Tibial artery (tissue), 4 donors: ENCODE data around the gene VPS51.

Experiments
- DNase-seq, 2 donors: peaks; one replicate each; pipeline ENCODE4 v3.0.0-alpha.2; 2019
- H3K27ac ChIP-seq, 2 donors: fragments of 200-600 bp; sonication (generic) in 1 of 2; 1 replicate in 1 of 2; 2 replicates in 1 of 2; pipeline ENCODE4 v1.5.1; 2018 to 2019; ENCODE audit warnings: mild to moderate bottlenecking in 1 of 2
- H3K27me3 ChIP-seq, 2 donors: fragments of 200-600 bp; sonication (generic) in 1 of 2; one replicate each; pipeline versions ENCODE4 v1.5.1 to v1.6.0; 2016 to 2019
- H3K36me3 ChIP-seq, 3 donors: fragments of 200-600 bp; sonication (generic) in 2 of 3; one replicate each; pipeline ENCODE4 v1.5.1; 2016 to 2019; ENCODE audit warnings: mild to moderate bottlenecking in 2 of 3
- H3K4me1 ChIP-seq, 4 donors: fragments of 200-600 bp; sonication (generic) in 2 of 4; 1 replicate in 3 of 4; 2 replicates in 1 of 4; pipeline ENCODE4 v1.5.1; 2016 to 2019
- H3K4me3 ChIP-seq, 2 donors: fragments of 200-600 bp; sonication (generic) in 1 of 2; 1 replicate in 1 of 2; 2 replicates in 1 of 2; pipeline ENCODE4 v1.5.1; 2018 to 2019; ENCODE audit warnings: mild to moderate bottlenecking in 2 of 2
- H3K9me3 ChIP-seq, 3 donors: fragments of 200-600 bp; sonication (generic) in 1 of 3; one replicate each; pipeline ENCODE4 v1.5.1; 2016 to 2019
- intact Hi-C: fragments of 100-400 bp; cut with DNase I; formaldehyde crosslinking; loops from one replicate; pipeline ENCODE4 v1.15.0; 2023; ENCODE audit warnings: low total_unique reads
- TF ChIP-seq, protein P1 (sequence below), 2 experiments: fragments of 200-600 bp in 1 of 2; fragments of 450-650 bp in 1 of 2; IDR thresholded peaks; one replicate each; pipeline ENCODE4 v1.5.1; 2017 to 2019; ENCODE audit warnings: antibody characterized with exemption in 2 of 2, mild to moderate bottlenecking in 1 of 2, moderate library complexity in 1 of 2

VPS51 gene

DNA sequence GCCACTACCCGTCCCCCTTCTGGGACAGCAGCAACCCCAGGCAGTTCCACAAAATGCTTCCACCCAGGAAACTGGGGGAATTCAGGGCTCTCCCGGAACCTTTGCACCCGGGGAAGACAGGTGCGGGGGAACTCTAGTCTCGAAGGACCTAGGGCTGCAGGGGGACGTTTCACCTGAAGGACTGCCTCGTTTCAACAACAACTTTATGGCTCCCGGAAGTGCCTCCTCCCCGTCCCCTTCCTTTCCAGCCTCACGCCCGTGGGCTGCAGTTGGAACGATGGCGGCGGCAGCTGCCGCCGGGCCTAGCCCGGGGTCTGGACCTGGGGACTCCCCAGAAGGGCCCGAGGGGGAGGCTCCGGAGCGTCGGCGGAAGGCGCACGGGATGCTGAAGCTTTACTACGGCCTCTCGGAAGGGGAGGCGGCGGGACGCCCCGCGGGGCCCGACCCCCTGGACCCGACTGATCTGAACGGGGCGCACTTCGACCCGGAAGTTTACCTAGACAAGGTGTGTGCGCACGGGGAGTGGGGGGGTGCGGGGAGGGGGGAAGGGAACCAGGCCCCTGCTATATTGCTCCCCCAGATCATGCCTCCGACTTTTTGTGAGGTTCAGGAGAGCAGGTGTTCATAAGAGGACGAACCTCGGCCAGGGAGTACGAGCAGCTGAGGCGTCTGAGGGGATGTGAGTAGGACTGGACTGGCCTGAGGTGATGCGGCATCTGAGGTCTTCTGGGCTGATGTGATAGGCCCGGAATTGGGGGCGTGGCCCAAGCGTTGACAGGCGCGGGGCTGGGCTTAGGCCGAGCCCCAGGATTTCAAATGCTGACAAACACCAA, at the start of gene VPS51:
Gene VPS51, plus strand, starts transcription at position 241 of the 833 bp plus-strand sequence. Its CDS starts 37 bp downstream, at position 278.
- intact Hi-C loops: no loop called here
- Histone ChIP-seq H3K27me3 (no peaks in the 10 kb centered on the region), H3K9me3 (no peaks in the 10 kb centered on the region), H3K36me3 (peaks cover 0 to 13% (median 5%) of the 10 kb centered on the region in 3 donors), H3K27ac (peak within 1 kb of the TSS; percentile 89 to 93), H3K4me1 (peaks cover 0 to 24% (median 14%) of the 10 kb centered on the region in 4 donors), H3K4me3 (peak within 1 kb of the TSS; percentile 81 to 97)
- DNase-seq: peak; percentile 91 to 92
- TF ChIP-seq, protein P1, sequence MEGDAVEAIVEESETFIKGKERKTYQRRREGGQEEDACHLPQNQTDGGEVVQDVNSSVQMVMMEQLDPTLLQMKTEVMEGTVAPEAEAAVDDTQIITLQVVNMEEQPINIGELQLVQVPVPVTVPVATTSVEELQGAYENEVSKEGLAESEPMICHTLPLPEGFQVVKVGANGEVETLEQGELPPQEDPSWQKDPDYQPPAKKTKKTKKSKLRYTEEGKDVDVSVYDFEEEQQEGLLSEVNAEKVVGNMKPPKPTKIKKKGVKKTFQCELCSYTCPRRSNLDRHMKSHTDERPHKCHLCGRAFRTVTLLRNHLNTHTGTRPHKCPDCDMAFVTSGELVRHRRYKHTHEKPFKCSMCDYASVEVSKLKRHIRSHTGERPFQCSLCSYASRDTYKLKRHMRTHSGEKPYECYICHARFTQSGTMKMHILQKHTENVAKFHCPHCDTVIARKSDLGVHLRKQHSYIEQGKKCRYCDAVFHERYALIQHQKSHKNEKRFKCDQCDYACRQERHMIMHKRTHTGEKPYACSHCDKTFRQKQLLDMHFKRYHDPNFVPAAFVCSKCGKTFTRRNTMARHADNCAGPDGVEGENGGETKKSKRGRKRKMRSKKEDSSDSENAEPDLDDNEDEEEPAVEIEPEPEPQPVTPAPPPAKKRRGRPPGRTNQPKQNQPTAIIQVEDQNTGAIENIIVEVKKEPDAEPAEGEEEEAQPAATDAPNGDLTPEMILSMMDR (IDR thresholded peaks at IDR 0.05): peak in 1 of 2 experiments; percentile 27

DNA sequence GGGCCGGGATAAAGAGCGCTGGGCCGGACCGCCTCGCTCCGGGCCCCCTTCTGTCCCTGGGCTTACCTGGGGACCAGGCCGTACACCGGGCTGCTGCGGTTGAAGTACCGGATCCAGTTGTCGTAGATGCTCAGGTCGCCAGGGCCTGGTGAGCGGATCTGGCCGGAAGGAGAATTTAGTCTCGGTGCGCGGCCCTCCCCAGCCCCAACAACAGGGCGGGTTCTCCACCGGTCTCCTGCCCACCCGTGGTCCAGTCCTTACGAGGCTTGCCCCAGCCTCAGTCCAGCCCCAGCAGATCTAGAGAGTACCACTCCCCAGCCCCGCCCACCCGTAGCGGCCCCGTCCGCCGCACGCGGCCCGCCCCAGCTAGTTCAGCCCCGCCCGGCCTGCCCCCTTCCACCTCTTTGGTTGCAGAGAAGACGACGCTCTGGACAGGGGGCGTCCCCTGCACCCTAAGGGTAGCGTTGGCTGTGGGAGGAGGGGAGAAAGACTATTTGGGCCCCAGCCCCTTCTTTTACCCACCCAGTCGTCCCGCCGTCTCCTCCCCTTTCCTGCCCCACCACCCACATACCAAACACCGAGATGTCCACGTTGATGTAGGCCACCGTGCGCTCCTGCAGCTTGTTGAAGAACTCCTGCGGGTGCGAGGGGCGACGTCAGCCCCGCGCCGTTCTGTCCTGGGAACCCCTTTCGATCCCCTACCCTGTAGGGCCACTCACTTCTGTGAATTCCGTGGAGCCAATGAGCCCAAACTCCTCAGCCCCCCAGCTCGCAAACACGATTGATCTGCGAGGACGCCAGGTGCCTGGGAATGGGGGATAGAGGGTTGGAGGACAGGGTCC, 48.2 kb upstream of the VPS51 start:
- H3K36me3 ChIP-seq: peaks cover 5 to 25% (median 7%) of the 10 kb centered on the region in 3 donors
- intact Hi-C loops: no loop called here
- H3K4me1 ChIP-seq: peaks cover 0 to 27% (median 16%) of the 10 kb centered on the region in 4 donors
- peaks cover 0 to 5% of the 10 kb centered on the region in 2 donors for H3K27me3 ChIP-seq
- peak in 1 of 2 donors; percentile 46 for DNase-seq
- TF ChIP-seq, protein P1 (IDR thresholded peaks at IDR 0.05): no peak
- H3K9me3 ChIP-seq: no peaks in the 10 kb centered on the region
- H3K27ac ChIP-seq: peak overlapping the region; percentile 56 to 66
- H3K4me3 ChIP-seq: peak overlapping the region; percentile 55 to 59

DNA sequence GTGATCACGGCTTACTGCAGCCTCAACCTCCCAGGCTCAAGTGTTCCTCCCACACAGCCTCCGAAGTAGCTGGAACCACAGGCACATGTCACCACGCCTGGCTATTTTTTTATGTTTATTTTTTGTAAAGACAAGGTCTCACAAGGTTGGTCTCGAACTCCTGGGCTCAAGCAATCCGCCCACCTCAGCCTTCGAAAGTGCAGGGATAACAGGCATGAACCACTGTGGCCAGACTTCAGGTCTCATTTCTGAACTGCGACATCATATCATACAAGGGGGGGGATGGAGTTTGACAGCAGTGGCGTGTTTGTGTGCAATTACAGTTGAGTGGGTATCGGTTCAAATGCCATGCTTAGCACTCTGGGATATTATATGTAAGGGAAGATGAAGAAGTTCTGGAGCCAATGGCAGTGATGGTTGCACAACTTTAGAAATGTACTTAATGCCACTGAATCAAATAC, 44.6 kb upstream of the VPS51 start:
- Histone ChIP-seq H3K27me3 (peaks cover 0 to 8% of the 10 kb centered on the region in 2 donors), H3K9me3 (no peaks in the 10 kb centered on the region), H3K4me3 (no peak overlapping the region), H3K4me1 (peaks cover 0 to 19% (median 10%) of the 10 kb centered on the region in 4 donors), H3K27ac (no peak overlapping the region), H3K36me3 (no peaks in the 10 kb centered on the region)
- DNase-seq: no peak
- intact Hi-C loops: no loop called here
- TF ChIP-seq, protein P1 (IDR thresholded peaks at IDR 0.05): no peak

GRCh38 chr11:65053827-65054508, 42.0 kb upstream of the VPS51 start:
- Histone ChIP-seq H3K36me3 (no peaks in the 10 kb centered on the region), H3K9me3 (no peaks in the 10 kb centered on the region), H3K27ac (no peak overlapping the region), H3K4me1 (no peaks in the 10 kb centered on the region), H3K4me3 (no peak overlapping the region), H3K27me3 (peaks cover 0 to 12% of the 10 kb centered on the region in 2 donors)
- DNase-seq: no peak
- intact Hi-C loops: no loop called here
- TF ChIP-seq, protein P1 (IDR thresholded peaks at IDR 0.05): no peak

DNA sequence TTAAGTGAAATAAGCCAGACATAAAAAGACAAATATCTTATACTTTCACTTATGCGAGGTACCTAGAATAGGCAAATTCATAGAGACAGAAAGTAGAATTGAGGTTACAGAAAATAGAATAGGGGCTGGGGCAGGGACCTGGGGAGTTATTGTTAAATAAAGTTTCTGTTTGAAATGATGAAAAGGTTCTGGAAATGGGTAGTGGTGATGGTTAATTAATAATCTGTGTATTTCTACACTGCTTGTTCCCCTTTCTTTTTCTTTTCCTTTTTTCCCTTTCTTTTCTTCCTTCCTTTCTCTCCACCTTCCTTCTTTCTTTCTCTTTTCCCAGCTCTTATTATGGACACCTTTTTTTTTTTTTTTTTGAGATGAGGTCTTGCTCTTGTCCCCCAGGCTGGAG, 40.5 kb upstream of the VPS51 start:
- TF ChIP-seq, protein P1 (IDR thresholded peaks at IDR 0.05): no peak
- Histone ChIP-seq H3K4me3 (no peak overlapping the region), H3K27ac (no peak overlapping the region), H3K4me1 (no peaks in the 10 kb centered on the region), H3K36me3 (no peaks in the 10 kb centered on the region), H3K27me3 (peaks cover 0 to 13% of the 10 kb centered on the region in 2 donors), H3K9me3 (no peaks in the 10 kb centered on the region)
- intact Hi-C loops: no loop called here
- no peak for DNase-seq
